Ramos (cell line): ENCODE measurements around the gene WDR13.
"Not testable (repeated sequence)": the region's sequence is repeated elsewhere in the genome, so short reads cannot be mapped to it uniquely, and the experiment has no call there.

Source experiments
- in situ Hi-C: fragments of 300-500 bp; cut with MboI; formaldehyde crosslinking; loops from one replicate; pipeline ENCODE4 v1.14.3; 2022; ENCODE audit warnings: low sequenced_read_pairs; ENCODE audit not compliant: unreplicated experiment

WDR13 gene

DNA sequence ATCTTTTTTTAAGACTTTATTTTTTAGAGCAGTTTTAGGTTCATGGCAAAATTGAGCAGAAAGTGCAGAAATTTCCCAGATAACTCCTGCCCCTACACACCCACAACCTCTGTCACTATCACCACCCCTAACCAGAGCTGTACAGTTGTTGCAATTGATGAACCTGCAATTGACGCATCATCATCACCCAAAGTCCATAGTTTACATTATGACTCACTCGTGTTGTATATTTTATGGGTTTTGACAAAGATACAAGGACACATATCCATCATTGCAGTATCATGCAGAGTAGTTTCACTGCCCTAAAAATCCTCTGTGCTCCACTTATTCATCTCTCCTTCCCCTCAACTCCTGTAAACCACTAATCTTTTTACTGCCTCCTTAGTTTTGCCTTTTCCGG is 51.8 kb downstream of the WDR13 start:
- in situ Hi-C loops, result no loop called here

DNA sequence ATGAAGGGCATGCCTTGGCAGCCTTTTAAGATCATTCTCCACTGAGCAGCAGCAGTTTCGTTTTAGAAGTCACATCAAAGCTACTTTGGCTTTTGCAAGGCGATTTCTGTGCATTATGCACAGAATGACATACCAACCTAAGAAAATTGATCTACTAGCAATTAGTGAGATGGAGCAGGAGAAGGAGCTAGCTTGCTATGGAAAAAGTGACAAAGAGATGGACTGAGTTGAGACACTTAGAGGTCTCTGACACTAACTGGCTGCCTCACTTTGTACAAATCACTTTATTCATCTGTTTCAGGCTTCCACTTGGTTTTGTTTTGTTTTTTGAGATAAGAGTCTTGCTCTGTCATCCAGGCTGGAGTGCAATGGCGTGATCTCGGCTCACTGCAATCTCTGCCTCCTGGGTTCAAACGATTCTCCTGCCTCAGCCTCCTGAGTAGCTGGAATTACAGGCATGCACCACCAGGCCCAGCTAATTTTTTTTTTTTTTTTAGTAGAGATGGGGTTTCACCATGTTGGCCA is 54.8 kb downstream of the WDR13 start:
- in situ Hi-C loops, result not testable (repeated sequence)

DNA sequence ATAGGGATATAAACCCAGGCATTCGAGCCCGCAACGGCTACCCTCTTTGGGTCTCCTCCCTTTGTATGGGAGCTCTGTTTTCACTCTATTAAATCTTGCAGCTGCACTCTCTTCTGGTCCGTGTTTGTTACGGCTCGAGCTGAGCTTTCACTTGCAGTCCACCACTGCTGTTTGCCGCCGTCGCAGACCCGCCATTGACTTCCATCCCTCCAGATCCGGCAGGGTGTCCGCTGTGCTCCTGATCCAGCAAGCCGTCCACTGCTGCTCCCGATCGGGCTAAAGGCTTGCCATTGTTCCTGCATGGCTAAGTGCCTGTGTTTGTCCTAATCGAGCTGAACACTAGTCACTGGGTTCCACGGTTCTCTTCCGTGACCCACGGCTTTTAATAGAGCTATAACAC is 57.5 kb downstream of the WDR13 start:
- in situ Hi-C loops, result not testable (repeated sequence)
